Mesendoderm (in vitro differentiated cells): ENCODE results near the gene PASD1.

Experiments used
- DNase-seq: peaks from one replicate; pipeline ENCODE4 v3.0.0; 2013
- H2AK5ac ChIP-seq: 2 replicates; pipeline ENCODE4 v1.6.1; 2013; ENCODE audit warnings: low read length, inconsistent platforms
- H2BK120ac ChIP-seq: 2 replicates; pipeline ENCODE4 v1.6.1; 2013; ENCODE audit warnings: low read depth, mild to moderate bottlenecking, low read length, moderate library complexity, mixed read lengths
- H2BK15ac ChIP-seq: replicated peaks from 2 replicates; pipeline ENCODE4 v1.6.1; 2013; ENCODE audit warnings: low read depth, mild to moderate bottlenecking, moderate library complexity
- H2BK5ac ChIP-seq: 2 replicates; pipeline ENCODE4 v1.6.1; 2013; ENCODE audit warnings: low read length, inconsistent platforms
- H3K18ac ChIP-seq: 2 replicates; pipeline ENCODE4 v1.6.1; 2013; ENCODE audit warnings: mild to moderate bottlenecking, low read length, mixed read lengths
- H3K23ac ChIP-seq: one replicate; pipeline ENCODE4 v1.6.1; 2013; ENCODE audit warnings: low read length
- H3K27ac ChIP-seq: 2 replicates; pipeline ENCODE4 v1.5.1; 2013; ENCODE audit warnings: low read depth, mild to moderate bottlenecking, inconsistent platforms, low read length, moderate library complexity
- H3K27me3 ChIP-seq: 2 replicates; pipeline ENCODE4 v1.6.1; 2013; ENCODE audit warnings: low read length, control low read depth, mild to moderate bottlenecking, inconsistent platforms; ENCODE audit not compliant: insufficient read depth, poor library complexity
- H3K36me3 ChIP-seq: 2 replicates; pipeline ENCODE4 v1.6.1; 2013; ENCODE audit warnings: low read length, inconsistent platforms; ENCODE audit not compliant: control insufficient read depth, insufficient read depth
- H3K4ac ChIP-seq: one replicate; pipeline ENCODE4 v1.6.1; 2013; ENCODE audit warnings: low read depth, mild to moderate bottlenecking, low read length, moderate library complexity
- H3K4me1 ChIP-seq: 2 replicates; pipeline ENCODE4 v1.6.1; 2013; ENCODE audit warnings: low read depth, low read length, inconsistent platforms; ENCODE audit not compliant: control insufficient read depth
- H3K4me2 ChIP-seq: 2 replicates; pipeline ENCODE4 v1.6.1; 2013; ENCODE audit warnings: low read length
- H3K4me3 ChIP-seq: 2 replicates; pipeline ENCODE4 v1.5.1; 2013; ENCODE audit warnings: mild to moderate bottlenecking, low read length
- H3K56ac ChIP-seq: one replicate; pipeline ENCODE4 v1.6.1; 2013; ENCODE audit warnings: low read length
- H3K79me1 ChIP-seq: 2 replicates; pipeline ENCODE4 v1.6.1; 2013; ENCODE audit warnings: low read length, inconsistent platforms
- H3K79me2 ChIP-seq: 2 replicates; pipeline ENCODE4 v1.6.1; 2013; ENCODE audit warnings: mild to moderate bottlenecking, low read length; ENCODE audit not compliant: control insufficient read depth, insufficient read depth
- H3K9ac ChIP-seq: 2 replicates; pipeline ENCODE4 v1.6.1; 2013; ENCODE audit warnings: low read length, inconsistent platforms
- H4K5ac ChIP-seq: one replicate; pipeline ENCODE4 v1.6.1; 2013; ENCODE audit warnings: low read length
- H4K8ac ChIP-seq: one replicate; pipeline ENCODE4 v1.6.1; 2013; ENCODE audit warnings: low read depth, mild to moderate bottlenecking, control low read depth, low read length, moderate library complexity
- WGBS: extraction: QIAGEN DNeasy Blood & Tissue Kit; methylation state at CpG from one replicate; pipeline ENCODE4 v1.1.7; 2013; ENCODE audit warnings: low lambda C conversion rate, missing lambda C conversion rate; ENCODE audit not compliant: insufficient coverage; ENCODE audit errors: extremely low coverage; 5-methylcytosine and 5-hydroxymethylcytosine counted together

PASD1 gene

DNA sequence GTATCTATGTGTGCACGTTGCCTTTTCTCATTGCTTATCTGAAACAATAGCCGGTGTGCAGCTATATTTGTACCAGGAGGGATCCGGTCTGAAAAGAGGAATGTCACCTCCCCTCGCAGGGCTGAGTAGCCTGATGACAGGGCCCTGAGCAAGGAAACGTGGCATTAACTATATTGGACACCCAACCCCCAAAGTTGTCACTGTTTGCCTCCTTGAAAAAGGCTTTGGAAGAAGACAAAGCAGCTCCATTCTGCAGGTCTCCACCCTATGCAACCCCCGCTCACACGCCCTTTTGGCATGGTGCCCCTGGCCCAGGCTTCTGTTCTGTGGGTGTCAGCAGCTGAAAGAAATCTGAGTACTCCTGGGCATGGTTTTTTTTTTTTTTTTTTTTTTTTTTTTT lies 140.0 kb downstream of the PASD1 start:
- no peak for DNase-seq
- H3K23ac ChIP-seq, result no peak overlapping the region
- H3K27ac ChIP-seq, result no peak overlapping the region
- no CpG with 5 or more reads among the region's 7 CpGs for whole genome bisulfite sequencing
- no peak overlapping the region for H2BK5ac ChIP-seq
- H3K79me1 ChIP-seq, result no peaks in the 10 kb centered on the region
- H3K4me2 ChIP-seq, result no peak overlapping the region
- H2BK15ac ChIP-seq, result no peak overlapping the region
- no peak overlapping the region for H3K18ac ChIP-seq
- no peak overlapping the region for H3K9ac ChIP-seq
- H3K56ac ChIP-seq, result no peak overlapping the region
- no peaks in the 10 kb centered on the region for H3K4me1 ChIP-seq
- H3K27me3 ChIP-seq, result no peaks in the 10 kb centered on the region
- no peaks in the 10 kb centered on the region for H3K36me3 ChIP-seq
- no peak overlapping the region for H4K5ac ChIP-seq
- H3K79me2 ChIP-seq, result no peaks in the 10 kb centered on the region
- no peak overlapping the region for H2BK120ac ChIP-seq
- no peak overlapping the region for H3K4ac ChIP-seq
- no peak overlapping the region for H4K8ac ChIP-seq
- H3K4me3 ChIP-seq, result no peak overlapping the region
- H2AK5ac ChIP-seq, result no peak overlapping the region

DNA sequence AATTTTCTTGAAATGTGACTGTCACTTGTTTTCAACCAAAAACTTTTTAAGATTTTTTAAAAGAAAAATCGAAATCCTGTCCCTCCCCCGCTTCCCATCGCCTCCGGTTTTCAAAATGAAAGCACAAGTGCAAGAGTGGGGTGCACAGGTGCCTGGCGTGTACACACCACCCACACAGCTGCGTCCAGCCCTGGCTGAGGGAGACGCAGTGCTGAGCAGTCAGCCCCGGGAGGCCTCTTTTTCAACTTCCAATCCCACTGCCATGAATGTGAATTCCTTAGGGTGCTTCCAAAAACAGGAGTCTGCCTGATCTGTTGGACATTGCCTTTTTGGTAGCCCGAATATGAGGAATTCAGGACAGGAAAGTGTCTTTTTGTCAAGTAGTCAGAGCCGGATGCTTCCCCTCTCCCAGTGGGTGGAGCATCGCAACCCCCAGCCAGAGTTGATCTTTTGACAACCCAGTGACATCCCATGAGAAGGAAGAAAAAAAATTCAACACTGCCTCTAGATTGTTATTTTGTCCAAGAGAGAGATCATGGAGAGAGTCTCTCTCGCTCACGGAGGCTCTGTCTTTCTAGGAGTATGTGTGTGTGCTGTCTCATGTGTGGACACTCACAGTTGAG lies 140.7 kb downstream of the PASD1 start:
- Histone ChIP-seq H3K23ac (no peak overlapping the region), H3K4me3 (no peak overlapping the region), H3K56ac (no peak overlapping the region), H3K36me3 (no peaks in the 10 kb centered on the region), H3K27ac (no peak overlapping the region), H3K4me1 (no peaks in the 10 kb centered on the region), H3K18ac (no peak overlapping the region), H3K4me2 (no peak overlapping the region), H3K9ac (no peak overlapping the region), H4K5ac (no peak overlapping the region), H2BK15ac (no peak overlapping the region), H3K27me3 (no peaks in the 10 kb centered on the region), H2BK120ac (no peak overlapping the region), H3K4ac (no peak overlapping the region), H4K8ac (no peak overlapping the region), H2BK5ac (no peak overlapping the region), H3K79me2 (no peaks in the 10 kb centered on the region), H2AK5ac (no peak overlapping the region), H3K79me1 (no peaks in the 10 kb centered on the region)
- DNase-seq, result no peak
- WGBS, result no CpG with 5 or more reads among the region's 13 CpGs

DNA sequence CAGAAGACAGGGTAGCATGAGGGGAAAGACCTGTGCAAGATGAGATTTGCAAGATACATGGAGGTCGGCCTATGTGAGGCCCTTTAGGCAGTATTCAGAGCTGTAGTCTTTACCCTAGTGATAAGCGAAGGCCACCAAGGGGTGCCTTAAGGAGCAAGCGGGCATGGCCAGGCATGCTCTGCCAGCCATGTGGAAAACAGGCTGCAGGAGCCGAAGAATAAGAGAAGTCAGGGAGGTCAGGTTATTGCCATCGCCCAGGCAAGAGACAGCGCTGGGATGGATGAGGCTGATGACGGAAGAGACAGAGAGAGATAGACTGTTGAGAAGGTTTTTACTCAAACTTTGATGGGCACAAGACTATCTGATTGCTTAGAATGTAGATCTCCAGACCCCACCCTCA lies 145.3 kb downstream of the PASD1 start:
- no peak overlapping the region for H2BK5ac ChIP-seq
- H3K4me1 ChIP-seq, result no peaks in the 10 kb centered on the region
- H3K27ac ChIP-seq, result no peak overlapping the region
- WGBS, result no CpG with 5 or more reads among the region's 7 CpGs
- H3K23ac ChIP-seq, result no peak overlapping the region
- no peak overlapping the region for H3K56ac ChIP-seq
- H4K8ac ChIP-seq, result no peak overlapping the region
- no peak for DNase-seq
- no peaks in the 10 kb centered on the region for H3K36me3 ChIP-seq
- H4K5ac ChIP-seq, result no peak overlapping the region
- no peaks in the 10 kb centered on the region for H3K27me3 ChIP-seq
- H2BK120ac ChIP-seq, result no peak overlapping the region
- no peak overlapping the region for H3K4me3 ChIP-seq
- no peaks in the 10 kb centered on the region for H3K79me1 ChIP-seq
- no peak overlapping the region for H3K4ac ChIP-seq
- H2AK5ac ChIP-seq, result no peak overlapping the region
- H3K4me2 ChIP-seq, result no peak overlapping the region
- H3K18ac ChIP-seq, result no peak overlapping the region
- H2BK15ac ChIP-seq, result no peak overlapping the region
- no peaks in the 10 kb centered on the region for H3K79me2 ChIP-seq
- H3K9ac ChIP-seq, result no peak overlapping the region

DNA sequence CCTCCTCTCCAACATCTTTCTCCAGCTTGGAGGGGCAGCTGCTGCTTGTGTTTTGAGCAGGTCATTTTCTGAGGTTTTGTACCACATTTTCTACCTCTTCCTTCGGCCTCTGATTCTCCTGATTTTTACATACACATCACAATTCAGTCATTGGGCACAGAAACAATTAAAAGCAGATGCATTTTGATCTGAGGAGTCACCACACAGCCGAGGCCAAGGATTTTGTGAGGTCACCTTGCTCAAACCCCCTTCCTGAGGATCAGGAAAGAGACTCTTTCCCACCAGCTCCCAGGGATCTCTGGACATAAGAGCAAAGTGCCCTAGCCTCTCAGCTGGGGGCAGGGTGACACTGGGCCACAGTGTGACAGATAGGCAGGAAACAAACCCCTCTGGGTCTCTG lies 147.0 kb downstream of the PASD1 start:
- H3K4me1 ChIP-seq, result no peaks in the 10 kb centered on the region
- H2AK5ac ChIP-seq, result no peak overlapping the region

DNA sequence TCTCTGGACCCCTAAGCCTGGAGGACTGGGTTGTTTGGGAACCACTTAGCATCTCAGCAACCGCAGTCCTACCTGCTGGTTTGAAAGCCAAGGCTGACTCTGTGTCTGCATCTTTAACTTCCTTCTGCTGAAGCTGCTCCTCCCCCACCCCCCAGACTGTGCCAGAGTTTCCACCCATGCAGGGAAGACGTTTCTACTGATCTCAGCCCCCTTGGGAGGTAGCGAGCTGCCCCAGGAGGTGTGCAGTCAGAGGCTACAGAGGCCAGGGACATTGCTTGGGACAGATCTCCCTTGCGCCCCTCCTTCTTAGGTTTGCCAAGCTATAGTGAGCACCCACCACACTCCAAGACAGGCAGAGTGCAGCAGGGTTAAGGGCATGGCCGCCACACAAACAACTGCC lies 147.7 kb downstream of the PASD1 start:
- Histone ChIP-seq H3K36me3 (no peaks in the 10 kb centered on the region), H3K27me3 (no peaks in the 10 kb centered on the region), H3K79me2 (no peaks in the 10 kb centered on the region), H3K4me2 (no peak overlapping the region), H3K27ac (no peak overlapping the region), H3K23ac (no peak overlapping the region), H2BK15ac (no peak overlapping the region), H4K5ac (no peak overlapping the region), H3K9ac (no peak overlapping the region), H3K4me3 (no peak overlapping the region), H2BK5ac (no peak overlapping the region), H3K79me1 (no peaks in the 10 kb centered on the region), H2AK5ac (no peak overlapping the region), H3K4me1 (no peaks in the 10 kb centered on the region), H2BK120ac (no peak overlapping the region), H4K8ac (no peak overlapping the region), H3K4ac (no peak overlapping the region), H3K56ac (no peak overlapping the region), H3K18ac (no peak overlapping the region)
- DNase-seq, result no peak
- no CpG with 5 or more reads among the region's 5 CpGs for WGBS

More for the DNA sequence above, 147.0 kb downstream of the PASD1 start:
- Histone ChIP-seq H2BK120ac (no peak overlapping the region), H3K27me3 (no peaks in the 10 kb centered on the region), H3K9ac (no peak overlapping the region), H3K36me3 (no peaks in the 10 kb centered on the region), H2BK5ac (no peak overlapping the region), H3K79me2 (no peaks in the 10 kb centered on the region), H3K4me3 (no peak overlapping the region), H3K23ac (no peak overlapping the region), H3K4ac (no peak overlapping the region), H4K5ac (no peak overlapping the region), H2BK15ac (no peak overlapping the region), H3K56ac (no peak overlapping the region), H3K18ac (no peak overlapping the region), H4K8ac (no peak overlapping the region), H3K27ac (no peak overlapping the region), H3K4me2 (no peak overlapping the region), H3K79me1 (no peaks in the 10 kb centered on the region)
- WGBS, result no CpG with 5 or more reads among the region's 2 CpGs
- no peak for DNase-seq

DNA sequence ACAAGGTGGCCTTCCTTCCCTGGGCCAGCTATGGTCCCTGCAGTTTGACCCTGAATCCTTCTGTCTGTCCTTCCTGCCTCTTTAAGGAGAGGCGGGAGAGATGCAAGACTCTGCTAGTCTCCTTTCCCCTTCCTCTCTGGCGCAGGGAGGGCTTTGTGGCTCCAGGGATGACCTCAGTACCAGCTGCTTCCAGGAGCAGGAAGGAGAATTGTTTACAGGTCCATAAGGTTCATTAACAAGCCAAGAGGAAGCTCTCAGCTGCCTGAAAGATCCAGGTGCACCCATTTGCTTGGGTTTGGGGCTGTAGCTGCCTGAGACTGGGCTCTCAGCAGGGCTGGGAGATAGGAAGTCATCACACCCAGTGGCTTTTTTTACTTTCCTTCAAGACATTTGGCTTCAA lies 148.3 kb downstream of the PASD1 start:
- Histone ChIP-seq H3K4me2 (no peak overlapping the region), H3K79me2 (no peaks in the 10 kb centered on the region), H3K9ac (no peak overlapping the region), H4K5ac (no peak overlapping the region), H3K56ac (no peak overlapping the region), H3K79me1 (no peaks in the 10 kb centered on the region), H4K8ac (no peak overlapping the region), H3K36me3 (no peaks in the 10 kb centered on the region), H3K4me1 (no peaks in the 10 kb centered on the region), H3K23ac (no peak overlapping the region), H2BK15ac (no peak overlapping the region), H3K18ac (no peak overlapping the region), H2BK120ac (no peak overlapping the region), H3K27ac (no peak overlapping the region), H2AK5ac (no peak overlapping the region), H3K4me3 (no peak overlapping the region), H2BK5ac (no peak overlapping the region), H3K27me3 (no peaks in the 10 kb centered on the region), H3K4ac (no peak overlapping the region)
- no CpG with 5 or more reads among the region's 2 CpGs for WGBS
- peak; percentile 17 for DNase-seq
